ENCODE results near the gene LRMDA. TPM values are rescaled to one million over a fixed set of nuclear protein-coding genes. Genes with fewer than 3 reads are reported as not detected.

Gene LRMDA
- total and polyA plus RNA-seq, 4 experiments from 2014 or later = not detected

- H3K27ac Mint-ChIP-seq = no peak overlapping the region
- peaks cover 0 to 6% (median 0%) of the 10 kb centered on the region in 8 donors for H3K9me3 Mint-ChIP-seq
- DNase-seq = no peak
- intact Hi-C loops (cut with micrococcal nuclease) = no loop called here
- H3K36me3 Mint-ChIP-seq = no peaks in the 10 kb centered on the region
- Histone ChIP-seq H3K4me1 (ENCODE audit: insufficient read depth, low read length) (no peaks in the 10 kb centered on the region), H3K27ac (ENCODE audit: low read depth, low read length) (no peak overlapping the region), H3K4me3 (ENCODE audit: low read length in 2 of 2) (no peak overlapping the region), H3K9me3 (ENCODE audit: control insufficient read depth in 1 of 2, low read length in 2 of 2) (no peaks in the 10 kb centered on the region), H3K27me3 (ENCODE audit: insufficient read depth, low read length) (no peaks in the 10 kb centered on the region), H3K36me3 (ENCODE audit: insufficient read depth, low read length) (no peaks in the 10 kb centered on the region)
- POLR2A ChIA-PET (ENCODE audit: partially characterized antibody) = no interaction called here
- CTCF ChIA-PET (ENCODE audit: partially characterized antibody) = no interaction called here
- peaks cover 0 to 8% of the 10 kb centered on the region in 2 donors for H3K27me3 Mint-ChIP-seq
- no peak overlapping the region for H3K4me3 Mint-ChIP-seq
- no peaks in the 10 kb centered on the region for H3K4me1 Mint-ChIP-seq
Measured at GRCh38 chr10:75733135-75733890, 301.9 kb downstream of the LRMDA start.

GRCh38 chr10:75736151-75736640, 304.8 kb downstream of the LRMDA start:
- Mint-ChIP-seq H3K36me3 (no peaks in the 10 kb centered on the region), H3K4me1 (no peaks in the 10 kb centered on the region), H3K27ac (no peak overlapping the region), H3K27me3 (peaks cover 0 to 9% of the 10 kb centered on the region in 2 donors), H3K4me3 (no peak overlapping the region), H3K9me3 (peaks cover 0 to 3% (median 0%) of the 10 kb centered on the region in 8 donors)
- ChIA-PET CTCF (ENCODE audit: partially characterized antibody) (no interaction called here), POLR2A (ENCODE audit: partially characterized antibody) (no interaction called here)
- Histone ChIP-seq H3K4me3 (ENCODE audit: low read length in 2 of 2) (no peak overlapping the region), H3K27me3 (ENCODE audit: insufficient read depth, low read length) (no peaks in the 10 kb centered on the region), H3K27ac (ENCODE audit: low read depth, low read length) (no peak overlapping the region), H3K9me3 (ENCODE audit: control insufficient read depth in 1 of 2, low read length in 2 of 2) (no peaks in the 10 kb centered on the region), H3K36me3 (ENCODE audit: insufficient read depth, low read length) (no peaks in the 10 kb centered on the region), H3K4me1 (ENCODE audit: insufficient read depth, low read length) (no peaks in the 10 kb centered on the region)
- no peak for DNase-seq
- intact Hi-C loops (cut with micrococcal nuclease) = no loop called here

GRCh38 chr10:75736889-75737579, 305.6 kb downstream of the LRMDA start:
- Histone ChIP-seq H3K9me3 (ENCODE audit: control insufficient read depth in 1 of 2, low read length in 2 of 2) (no peaks in the 10 kb centered on the region), H3K4me3 (ENCODE audit: low read length in 2 of 2) (no peak overlapping the region), H3K36me3 (ENCODE audit: insufficient read depth, low read length) (no peaks in the 10 kb centered on the region), H3K27me3 (ENCODE audit: insufficient read depth, low read length) (no peaks in the 10 kb centered on the region), H3K27ac (ENCODE audit: low read depth, low read length) (no peak overlapping the region), H3K4me1 (ENCODE audit: insufficient read depth, low read length) (no peaks in the 10 kb centered on the region)
- CTCF ChIA-PET (ENCODE audit: partially characterized antibody) = no interaction called here
- peaks cover 0 to 3% (median 0%) of the 10 kb centered on the region in 8 donors for H3K9me3 Mint-ChIP-seq
- peaks cover 0 to 9% of the 10 kb centered on the region in 2 donors for H3K27me3 Mint-ChIP-seq
- intact Hi-C loops (cut with micrococcal nuclease) = no loop called here
- H3K4me3 Mint-ChIP-seq = no peak overlapping the region
- DNase-seq = no peak
- H3K27ac Mint-ChIP-seq = no peak overlapping the region
- no peaks in the 10 kb centered on the region for H3K4me1 Mint-ChIP-seq
- POLR2A ChIA-PET (ENCODE audit: partially characterized antibody) = no interaction called here
- no peaks in the 10 kb centered on the region for H3K36me3 Mint-ChIP-seq

GRCh38 chr10:75737580-75737949, 306.1 kb downstream of the LRMDA start:
- Mint-ChIP-seq H3K9me3 (peaks cover 0 to 3% (median 0%) of the 10 kb centered on the region in 8 donors), H3K36me3 (no peaks in the 10 kb centered on the region), H3K4me3 (no peak overlapping the region), H3K27ac (no peak overlapping the region), H3K27me3 (peaks cover 0 to 9% of the 10 kb centered on the region in 2 donors), H3K4me1 (no peaks in the 10 kb centered on the region)
- Histone ChIP-seq H3K4me3 (ENCODE audit: low read length in 2 of 2) (no peak overlapping the region), H3K9me3 (ENCODE audit: control insufficient read depth in 1 of 2, low read length in 2 of 2) (no peaks in the 10 kb centered on the region), H3K4me1 (ENCODE audit: insufficient read depth, low read length) (no peaks in the 10 kb centered on the region), H3K27me3 (ENCODE audit: insufficient read depth, low read length) (no peaks in the 10 kb centered on the region), H3K36me3 (ENCODE audit: insufficient read depth, low read length) (no peaks in the 10 kb centered on the region), H3K27ac (ENCODE audit: low read depth, low read length) (no peak overlapping the region)
- DNase-seq = no peak
- CTCF ChIA-PET (ENCODE audit: partially characterized antibody) = no interaction called here
- POLR2A ChIA-PET (ENCODE audit: partially characterized antibody) = no interaction called here
- intact Hi-C loops (cut with micrococcal nuclease) = no loop called here

- H3K27ac Mint-ChIP-seq = no peak overlapping the region
- CTCF ChIA-PET (ENCODE audit: partially characterized antibody) = no interaction called here
- Histone ChIP-seq H3K9me3 (ENCODE audit: control insufficient read depth in 1 of 2, low read length in 2 of 2) (no peaks in the 10 kb centered on the region), H3K27ac (ENCODE audit: low read depth, low read length) (no peak overlapping the region), H3K4me1 (ENCODE audit: insufficient read depth, low read length) (no peaks in the 10 kb centered on the region), H3K36me3 (ENCODE audit: insufficient read depth, low read length) (no peaks in the 10 kb centered on the region), H3K27me3 (ENCODE audit: insufficient read depth, low read length) (no peaks in the 10 kb centered on the region), H3K4me3 (ENCODE audit: low read length in 2 of 2) (no peak overlapping the region)
- intact Hi-C loops (cut with micrococcal nuclease) = no loop called here
- H3K4me3 Mint-ChIP-seq = no peak overlapping the region
- no peaks in the 10 kb centered on the region for H3K9me3 Mint-ChIP-seq
- peaks cover 3 to 9% of the 10 kb centered on the region in 2 donors for H3K27me3 Mint-ChIP-seq
- DNase-seq = no peak
- H3K4me1 Mint-ChIP-seq = no peaks in the 10 kb centered on the region
- H3K36me3 Mint-ChIP-seq = no peaks in the 10 kb centered on the region
- POLR2A ChIA-PET (ENCODE audit: partially characterized antibody) = no interaction called here
Measured at GRCh38 chr10:75738924-75739323, 307.5 kb downstream of the LRMDA start.

GRCh38 chr10:75739414-75740143, 308.2 kb downstream of the LRMDA start:
- no peak overlapping the region for H3K4me3 ChIP-seq (ENCODE audit: low read length in 2 of 2)
- H3K9me3 Mint-ChIP-seq = no peaks in the 10 kb centered on the region
- intact Hi-C loops (cut with micrococcal nuclease) = no loop called here
- H3K27me3 ChIP-seq (ENCODE audit: insufficient read depth, low read length) = no peaks in the 10 kb centered on the region
- no peak overlapping the region for H3K27ac Mint-ChIP-seq
- H3K27me3 Mint-ChIP-seq = peaks cover 3 to 9% of the 10 kb centered on the region in 2 donors
- ChIA-PET POLR2A (ENCODE audit: partially characterized antibody) (no interaction called here), CTCF (ENCODE audit: partially characterized antibody) (no interaction called here)
- DNase-seq = no peak
- no peak overlapping the region for H3K27ac ChIP-seq (ENCODE audit: low read depth, low read length)
- no peaks in the 10 kb centered on the region for H3K4me1 ChIP-seq (ENCODE audit: insufficient read depth, low read length)
- H3K4me3 Mint-ChIP-seq = no peak overlapping the region
- H3K4me1 Mint-ChIP-seq = no peaks in the 10 kb centered on the region
- no peaks in the 10 kb centered on the region for H3K36me3 Mint-ChIP-seq
- H3K36me3 ChIP-seq (ENCODE audit: insufficient read depth, low read length) = no peaks in the 10 kb centered on the region
- no peaks in the 10 kb centered on the region for H3K9me3 ChIP-seq (ENCODE audit: control insufficient read depth in 1 of 2, low read length in 2 of 2)

- H3K4me3 ChIP-seq (ENCODE audit: low read length in 2 of 2) = no peak overlapping the region
- H3K27me3 ChIP-seq (ENCODE audit: insufficient read depth, low read length) = no peaks in the 10 kb centered on the region
- ChIA-PET CTCF (ENCODE audit: partially characterized antibody) (no interaction called here), POLR2A (ENCODE audit: partially characterized antibody) (no interaction called here)
- no peaks in the 10 kb centered on the region for H3K4me1 ChIP-seq (ENCODE audit: insufficient read depth, low read length)
- H3K27ac ChIP-seq (ENCODE audit: low read depth, low read length) = no peak overlapping the region
- no peak for DNase-seq
- Mint-ChIP-seq H3K9me3 (no peaks in the 10 kb centered on the region), H3K4me3 (no peak overlapping the region), H3K27me3 (peaks cover 3 to 5% of the 10 kb centered on the region in 2 donors), H3K36me3 (no peaks in the 10 kb centered on the region), H3K4me1 (no peaks in the 10 kb centered on the region), H3K27ac (no peak overlapping the region)
- intact Hi-C loops (cut with micrococcal nuclease) = no loop called here
- H3K36me3 ChIP-seq (ENCODE audit: insufficient read depth, low read length) = no peaks in the 10 kb centered on the region
- no peaks in the 10 kb centered on the region for H3K9me3 ChIP-seq (ENCODE audit: control insufficient read depth in 1 of 2, low read length in 2 of 2)
Measured at GRCh38 chr10:75740541-75740940, 309.1 kb downstream of the LRMDA start.
